ENCODE measurements around the gene UBR4. TPM values are rescaled to one million over a fixed set of nuclear protein-coding genes. Genes with fewer than 3 reads are reported as not detected.

Gene UBR4
- polyA plus RNA-seq, 1 donor from 2014 or later, result 49.7 TPM

DNA sequence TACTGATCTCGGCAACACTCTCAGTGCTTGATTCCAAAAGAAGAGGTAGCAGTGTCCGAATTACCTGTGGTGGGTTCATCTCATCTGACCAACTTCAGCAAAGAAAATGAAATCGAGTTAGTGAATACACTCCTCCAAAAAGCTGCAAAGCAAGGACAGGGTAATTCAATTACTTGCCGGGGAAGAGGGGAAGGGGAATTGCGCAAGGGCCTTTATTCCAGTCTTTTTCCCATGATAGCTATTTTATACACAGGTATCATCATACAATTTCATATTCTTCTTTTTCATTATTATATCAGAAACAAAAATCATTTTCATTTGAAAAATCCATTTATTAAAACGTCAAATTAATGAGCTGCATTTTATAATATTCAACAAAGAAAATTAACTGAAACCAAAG lies 42.9 kb downstream of the UBR4 start:
- Histone ChIP-seq H3K4me2 (ENCODE audit: low read length) (no peak overlapping the region), H3K27me3 (ENCODE audit: insufficient read depth, low read depth, low read length) (no peaks in the 10 kb centered on the region), H3K9me3 (ENCODE audit: low read length) (no peaks in the 10 kb centered on the region), H4K20me1 (ENCODE audit: insufficient read depth) (no peaks in the 10 kb centered on the region), H3K9me2 (ENCODE audit: insufficient read depth, low read length) (no peaks in the 10 kb centered on the region), H3K9ac (ENCODE audit: low read length) (no peak overlapping the region), H3K27ac (ENCODE audit: low read length) (no peak overlapping the region), H3K79me2 (replicated peaks; ENCODE audit: insufficient read depth, low read length) (no peaks in the 10 kb centered on the region), H3F3A (ENCODE audit: insufficient read depth, low read length, poor library complexity, severe bottlenecking) (no peaks in the 10 kb centered on the region), H2AFZ (ENCODE audit: low read depth, low read length) (no peak overlapping the region), H3K4me3 (ENCODE audit: low read length) (no peak overlapping the region), H3K36me3 (ENCODE audit: insufficient read depth, low read length) (peaks cover 22% of the 10 kb centered on the region)
- TF ChIP-seq EZH2 (IDR thresholded peaks at IDR 0.05; ENCODE audit: borderline replicate concordance, insufficient read depth, low read length, poor library complexity, severe bottlenecking) (no peak), SMC3 (conservative IDR thresholded peaks at IDR 0.05; ENCODE audit: poor library complexity) (no peak), RAD21 (conservative IDR thresholded peaks at IDR 0.05) (no peak), TAF1 (IDR thresholded peaks at IDR 0.05; ENCODE audit: low read depth) (no peak), POLR2AphosphoS5 (IDR thresholded peaks at IDR 0.05) (no peak)
- TF ChIP-seq, protein P1, sequence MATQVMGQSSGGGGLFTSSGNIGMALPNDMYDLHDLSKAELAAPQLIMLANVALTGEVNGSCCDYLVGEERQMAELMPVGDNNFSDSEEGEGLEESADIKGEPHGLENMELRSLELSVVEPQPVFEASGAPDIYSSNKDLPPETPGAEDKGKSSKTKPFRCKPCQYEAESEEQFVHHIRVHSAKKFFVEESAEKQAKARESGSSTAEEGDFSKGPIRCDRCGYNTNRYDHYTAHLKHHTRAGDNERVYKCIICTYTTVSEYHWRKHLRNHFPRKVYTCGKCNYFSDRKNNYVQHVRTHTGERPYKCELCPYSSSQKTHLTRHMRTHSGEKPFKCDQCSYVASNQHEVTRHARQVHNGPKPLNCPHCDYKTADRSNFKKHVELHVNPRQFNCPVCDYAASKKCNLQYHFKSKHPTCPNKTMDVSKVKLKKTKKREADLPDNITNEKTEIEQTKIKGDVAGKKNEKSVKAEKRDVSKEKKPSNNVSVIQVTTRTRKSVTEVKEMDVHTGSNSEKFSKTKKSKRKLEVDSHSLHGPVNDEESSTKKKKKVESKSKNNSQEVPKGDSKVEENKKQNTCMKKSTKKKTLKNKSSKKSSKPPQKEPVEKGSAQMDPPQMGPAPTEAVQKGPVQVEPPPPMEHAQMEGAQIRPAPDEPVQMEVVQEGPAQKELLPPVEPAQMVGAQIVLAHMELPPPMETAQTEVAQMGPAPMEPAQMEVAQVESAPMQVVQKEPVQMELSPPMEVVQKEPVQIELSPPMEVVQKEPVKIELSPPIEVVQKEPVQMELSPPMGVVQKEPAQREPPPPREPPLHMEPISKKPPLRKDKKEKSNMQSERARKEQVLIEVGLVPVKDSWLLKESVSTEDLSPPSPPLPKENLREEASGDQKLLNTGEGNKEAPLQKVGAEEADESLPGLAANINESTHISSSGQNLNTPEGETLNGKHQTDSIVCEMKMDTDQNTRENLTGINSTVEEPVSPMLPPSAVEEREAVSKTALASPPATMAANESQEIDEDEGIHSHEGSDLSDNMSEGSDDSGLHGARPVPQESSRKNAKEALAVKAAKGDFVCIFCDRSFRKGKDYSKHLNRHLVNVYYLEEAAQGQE (IDR thresholded peaks at IDR 0.05; ENCODE audit: borderline replicate concordance), result no peak
- TF ChIP-seq, protein P2, sequence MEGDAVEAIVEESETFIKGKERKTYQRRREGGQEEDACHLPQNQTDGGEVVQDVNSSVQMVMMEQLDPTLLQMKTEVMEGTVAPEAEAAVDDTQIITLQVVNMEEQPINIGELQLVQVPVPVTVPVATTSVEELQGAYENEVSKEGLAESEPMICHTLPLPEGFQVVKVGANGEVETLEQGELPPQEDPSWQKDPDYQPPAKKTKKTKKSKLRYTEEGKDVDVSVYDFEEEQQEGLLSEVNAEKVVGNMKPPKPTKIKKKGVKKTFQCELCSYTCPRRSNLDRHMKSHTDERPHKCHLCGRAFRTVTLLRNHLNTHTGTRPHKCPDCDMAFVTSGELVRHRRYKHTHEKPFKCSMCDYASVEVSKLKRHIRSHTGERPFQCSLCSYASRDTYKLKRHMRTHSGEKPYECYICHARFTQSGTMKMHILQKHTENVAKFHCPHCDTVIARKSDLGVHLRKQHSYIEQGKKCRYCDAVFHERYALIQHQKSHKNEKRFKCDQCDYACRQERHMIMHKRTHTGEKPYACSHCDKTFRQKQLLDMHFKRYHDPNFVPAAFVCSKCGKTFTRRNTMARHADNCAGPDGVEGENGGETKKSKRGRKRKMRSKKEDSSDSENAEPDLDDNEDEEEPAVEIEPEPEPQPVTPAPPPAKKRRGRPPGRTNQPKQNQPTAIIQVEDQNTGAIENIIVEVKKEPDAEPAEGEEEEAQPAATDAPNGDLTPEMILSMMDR (IDR thresholded peaks at IDR 0.05; ENCODE audit: poor library complexity, severe bottlenecking), result no peak

DNA sequence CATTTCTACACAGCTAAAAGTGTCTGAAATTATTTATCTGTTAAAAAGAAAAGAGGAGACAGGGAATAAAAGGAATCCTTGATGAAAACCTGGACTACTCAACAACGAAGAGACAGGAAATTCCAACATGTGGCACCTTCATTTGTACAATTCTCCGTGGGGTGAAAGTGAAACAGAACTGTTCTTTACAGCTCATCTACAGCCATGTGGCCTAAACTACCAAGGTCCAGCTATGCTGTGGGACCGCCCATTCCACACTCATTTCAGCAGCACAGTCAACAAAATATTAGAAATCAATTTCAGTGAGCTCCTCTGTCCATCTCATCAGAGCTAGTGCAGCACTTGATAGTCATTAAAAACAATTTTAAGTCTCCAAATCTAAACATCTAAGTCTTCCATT lies 44.0 kb downstream of the UBR4 start:
- Histone ChIP-seq H3K27me3 (ENCODE audit: insufficient read depth, low read depth, low read length) (no peaks in the 10 kb centered on the region), H3K9ac (ENCODE audit: low read length) (no peak overlapping the region), H3K4me3 (ENCODE audit: low read length) (no peak overlapping the region), H2AFZ (ENCODE audit: low read depth, low read length) (no peak overlapping the region), H3K4me2 (ENCODE audit: low read length) (no peak overlapping the region), H3K36me3 (ENCODE audit: insufficient read depth, low read length) (peaks cover 22% of the 10 kb centered on the region), H3K27ac (ENCODE audit: low read length) (no peak overlapping the region), H4K20me1 (ENCODE audit: insufficient read depth) (no peaks in the 10 kb centered on the region), H3K79me2 (replicated peaks; ENCODE audit: insufficient read depth, low read length) (no peaks in the 10 kb centered on the region), H3F3A (ENCODE audit: insufficient read depth, low read length, poor library complexity, severe bottlenecking) (no peaks in the 10 kb centered on the region), H3K9me2 (ENCODE audit: insufficient read depth, low read length) (no peaks in the 10 kb centered on the region), H3K9me3 (ENCODE audit: low read length) (no peaks in the 10 kb centered on the region)
- no peak for TF ChIP-seq MXI1 (conservative IDR thresholded peaks at IDR 0.05; ENCODE audit: poor library complexity, severe bottlenecking)
- TF ChIP-seq, protein P2 (IDR thresholded peaks at IDR 0.05; ENCODE audit: poor library complexity, severe bottlenecking), result no peak
